ENCODE data around the gene COX20.

COX20 gene

DNA sequence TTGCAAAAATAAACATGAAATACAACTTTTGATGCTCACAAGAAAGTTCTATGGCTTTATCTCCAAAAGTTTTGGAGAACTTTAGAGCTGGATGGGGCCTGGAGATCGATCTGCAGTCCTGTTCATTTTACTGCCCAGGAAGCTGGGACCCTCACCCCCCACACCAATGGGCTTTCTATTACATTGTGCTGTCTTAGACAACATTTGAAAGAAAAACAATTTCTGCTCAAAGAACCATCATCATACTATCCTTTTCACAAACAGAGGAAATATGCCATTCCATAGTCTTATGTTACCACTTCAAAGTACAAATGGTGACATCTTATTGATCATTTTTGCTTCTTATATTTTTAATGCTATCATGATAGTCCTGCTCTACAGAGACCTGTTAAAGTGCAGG lies 30.9 kb downstream of the COX20 start:
- no peak for DNase-seq (ENCODE audit: low read depth, low spot score)
- no peak for TF ChIP-seq EZH2 (IDR thresholded peaks at IDR 0.05)
- Histone ChIP-seq H3K9ac (ENCODE audit: insufficient read length) (peak overlapping the region; percentile 96), H3K36me3 (ENCODE audit: insufficient read depth, low read length) (peaks cover 19% of the 10 kb centered on the region), H3K4me3 (peak overlapping the region; percentile 93), H3K9me3 (ENCODE audit: low read depth, low read length) (no peaks in the 10 kb centered on the region), H3K27ac (peak overlapping the region; percentile 99)

- no peak overlapping the region for H3K9ac ChIP-seq (ENCODE audit: insufficient read length)
- no peak overlapping the region for H3K4me3 ChIP-seq
- peaks cover 2% of the 10 kb centered on the region; the same call in 1 of the 2 replicates for H3K36me3 ChIP-seq (ENCODE audit: insufficient read depth, low read length)
- H3K27ac ChIP-seq = no peak overlapping the region
- no peak for DNase-seq (ENCODE audit: low read depth, low spot score)
- TF ChIP-seq FOXP2 (optimal IDR thresholded peaks at IDR 0.05; ENCODE audit: control extremely low read depth, extremely low read length, insufficient read depth) (no peak), EZH2 (IDR thresholded peaks at IDR 0.05) (no peak), POLR2AphosphoS5 (IDR thresholded peaks at IDR 0.05; ENCODE audit: borderline replicate concordance, low read depth, low read length) (no peak)
- H3K9me3 ChIP-seq (ENCODE audit: low read depth, low read length) = no peaks in the 10 kb centered on the region
Measured at GRCh38 chr1:244868484-244869363, 33.3 kb downstream of the COX20 start.

DNA sequence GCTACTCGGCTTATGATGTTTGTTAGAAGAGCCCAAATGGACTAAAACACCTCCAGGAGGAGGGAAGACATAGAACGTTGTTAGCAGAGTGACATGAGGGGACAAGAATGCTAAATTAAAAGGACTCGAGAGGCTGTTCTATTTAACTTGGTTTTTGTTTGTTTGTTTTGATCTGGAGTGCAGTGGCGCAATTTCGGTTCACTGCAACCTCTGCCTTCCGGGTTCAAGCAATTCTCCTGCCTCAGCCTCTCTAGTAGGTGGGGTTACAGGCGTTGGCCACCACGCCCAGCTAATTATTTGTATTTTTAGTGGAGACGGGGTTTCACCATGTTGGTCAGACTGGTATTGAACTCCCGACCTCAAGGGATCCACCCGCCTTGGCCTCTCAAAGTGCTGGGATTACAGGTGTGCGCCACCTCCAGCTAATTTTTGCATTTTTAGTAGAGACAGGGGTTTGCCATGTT lies 33.9 kb downstream of the COX20 start:
- no peak overlapping the region for H3K4me3 ChIP-seq
- H3K9me3 ChIP-seq (ENCODE audit: low read depth, low read length) = no peaks in the 10 kb centered on the region
- TF ChIP-seq POLR2AphosphoS5 (IDR thresholded peaks at IDR 0.05; ENCODE audit: borderline replicate concordance, low read depth, low read length) = no peak
- no peak for TF ChIP-seq FOXP2 (optimal IDR thresholded peaks at IDR 0.05; ENCODE audit: control extremely low read depth, extremely low read length, insufficient read depth)
- TF ChIP-seq EZH2 (IDR thresholded peaks at IDR 0.05) = no peak
- H3K36me3 ChIP-seq (ENCODE audit: insufficient read depth, low read length) = no peaks in the 10 kb centered on the region
- H3K27ac ChIP-seq = no peak overlapping the region
- no peak overlapping the region for H3K9ac ChIP-seq (ENCODE audit: insufficient read length)
- no peak for DNase-seq (ENCODE audit: low read depth, low spot score)

GRCh38 chr1:244869950-244870349 lies 34.5 kb downstream of the COX20 start:
- TF ChIP-seq FOXP2 (optimal IDR thresholded peaks at IDR 0.05; ENCODE audit: control extremely low read depth, extremely low read length, insufficient read depth) = no peak
- H3K9ac ChIP-seq (ENCODE audit: insufficient read length) = no peak overlapping the region
- no peaks in the 10 kb centered on the region for H3K9me3 ChIP-seq (ENCODE audit: low read depth, low read length)
- H3K4me3 ChIP-seq = no peak overlapping the region
- H3K36me3 ChIP-seq (ENCODE audit: insufficient read depth, low read length) = no peaks in the 10 kb centered on the region
- no peak overlapping the region for H3K27ac ChIP-seq
- DNase-seq (ENCODE audit: low read depth, low spot score) = no peak

GRCh38 chr1:244874974-244875579 lies 39.6 kb downstream of the COX20 start:
- Histone ChIP-seq H3K9me3 (ENCODE audit: low read depth, low read length) (no peaks in the 10 kb centered on the region), H3K36me3 (ENCODE audit: insufficient read depth, low read length) (no peaks in the 10 kb centered on the region), H3K9ac (ENCODE audit: insufficient read length) (no peak overlapping the region), H3K27ac (no peak overlapping the region), H3K4me3 (no peak overlapping the region)
- TF ChIP-seq EZH2 (IDR thresholded peaks at IDR 0.05) = no peak
- no peak for DNase-seq (ENCODE audit: low read depth, low spot score)

DNA sequence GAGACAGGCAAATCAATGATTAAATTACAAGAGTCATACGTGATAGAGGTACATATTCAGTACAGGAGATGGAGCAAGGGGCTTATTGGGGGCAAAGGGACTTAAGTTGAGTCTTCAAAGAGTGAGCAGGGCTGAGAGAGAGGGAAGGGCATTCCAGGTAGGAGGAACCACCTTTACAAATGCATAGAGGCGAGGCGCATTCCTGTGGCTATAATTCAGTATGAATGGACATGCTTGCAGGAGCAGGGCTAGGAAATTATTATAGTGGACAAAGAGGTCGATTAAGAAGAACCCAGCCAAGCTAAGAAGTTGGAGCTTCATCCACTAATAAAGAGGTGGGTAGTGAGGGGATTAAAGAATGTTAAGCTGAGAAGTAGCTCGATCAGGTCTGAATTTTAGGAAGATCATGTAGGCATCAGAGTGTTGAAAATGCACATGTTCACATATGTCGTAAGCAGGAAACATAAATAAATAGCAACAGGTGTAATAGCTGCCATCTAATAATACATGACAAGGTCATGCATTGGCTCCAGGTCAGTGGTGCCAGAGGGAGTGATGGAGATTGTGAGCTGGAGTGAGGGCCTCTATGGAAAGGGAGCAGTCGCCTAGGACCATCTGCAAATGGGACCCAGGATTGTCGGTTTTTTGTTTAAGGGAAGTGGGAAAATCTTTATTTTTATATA lies 40.9 kb downstream of the COX20 start:
- Histone ChIP-seq H3K4me3 (no peak overlapping the region), H3K36me3 (ENCODE audit: insufficient read depth, low read length) (no peaks in the 10 kb centered on the region), H3K9ac (ENCODE audit: insufficient read length) (no peak overlapping the region), H3K27ac (no peak overlapping the region), H3K9me3 (ENCODE audit: low read depth, low read length) (no peaks in the 10 kb centered on the region)
- no peak for DNase-seq (ENCODE audit: low read depth, low spot score)
- TF ChIP-seq POLR2AphosphoS5 (IDR thresholded peaks at IDR 0.05; ENCODE audit: borderline replicate concordance, low read depth, low read length) (no peak), EZH2 (IDR thresholded peaks at IDR 0.05) (no peak), FOXP2 (optimal IDR thresholded peaks at IDR 0.05; ENCODE audit: control extremely low read depth, extremely low read length, insufficient read depth) (no peak)

GRCh38 chr1:244878681-244879080 lies 43.2 kb downstream of the COX20 start:
- Histone ChIP-seq H3K9ac (ENCODE audit: insufficient read length) (no peak overlapping the region), H3K9me3 (ENCODE audit: low read depth, low read length) (no peaks in the 10 kb centered on the region), H3K4me3 (no peak overlapping the region), H3K27ac (no peak overlapping the region), H3K36me3 (ENCODE audit: insufficient read depth, low read length) (no peaks in the 10 kb centered on the region)
- no peak for DNase-seq (ENCODE audit: low read depth, low spot score)
- TF ChIP-seq POLR2AphosphoS5 (IDR thresholded peaks at IDR 0.05; ENCODE audit: borderline replicate concordance, low read depth, low read length) (no peak), EZH2 (IDR thresholded peaks at IDR 0.05) (no peak), FOXP2 (optimal IDR thresholded peaks at IDR 0.05; ENCODE audit: control extremely low read depth, extremely low read length, insufficient read depth) (no peak)

- TF ChIP-seq EZH2 (IDR thresholded peaks at IDR 0.05) (no peak), FOXP2 (optimal IDR thresholded peaks at IDR 0.05; ENCODE audit: control extremely low read depth, extremely low read length, insufficient read depth) (no peak), POLR2AphosphoS5 (IDR thresholded peaks at IDR 0.05; ENCODE audit: borderline replicate concordance, low read depth, low read length) (no peak)
- Histone ChIP-seq H3K9ac (ENCODE audit: insufficient read length) (no peak overlapping the region), H3K9me3 (ENCODE audit: low read depth, low read length) (no peaks in the 10 kb centered on the region), H3K36me3 (ENCODE audit: insufficient read depth, low read length) (no peaks in the 10 kb centered on the region), H3K27ac (no peak overlapping the region), H3K4me3 (no peak overlapping the region)
- no peak for DNase-seq (ENCODE audit: low read depth, low spot score)
Measured at GRCh38 chr1:244881552-244882280, 46.3 kb downstream of the COX20 start.
